ENCODE data around the gene SCRN1.

GRCh38 chr7:29945259-29945809 is 44.3 kb downstream of the SCRN1 start:
- TF ChIP-seq CTCF (IDR thresholded peaks at IDR 0.05; ENCODE audit: poor library complexity, severe bottlenecking): no peak
- TF ChIP-seq RAD21 (conservative IDR thresholded peaks at IDR 0.05): no peak
- TF ChIP-seq TAF1 (IDR thresholded peaks at IDR 0.05; ENCODE audit: low read depth): no peak
- TF ChIP-seq EZH2 (IDR thresholded peaks at IDR 0.05; ENCODE audit: borderline replicate concordance, insufficient read depth, low read length, poor library complexity, severe bottlenecking): no peak
- TF ChIP-seq EP300 (conservative IDR thresholded peaks at IDR 0.05; ENCODE audit: poor library complexity, severe bottlenecking): no peak
- TF ChIP-seq POLR2AphosphoS5 (IDR thresholded peaks at IDR 0.05): no peak

Data from neural cell (in vitro differentiated cells).